ENCODE data around the gene CECR2. TPM values are rescaled to one million over a fixed set of nuclear protein-coding genes. Genes with fewer than 3 reads are reported as not detected.

Gene CECR2
- total and polyA plus RNA-seq, 2 of the 8 experiments (the other 6 are each of a cell fraction or from before 2014, with no cell fraction given) = 18.3 to 123 TPM

DNA sequence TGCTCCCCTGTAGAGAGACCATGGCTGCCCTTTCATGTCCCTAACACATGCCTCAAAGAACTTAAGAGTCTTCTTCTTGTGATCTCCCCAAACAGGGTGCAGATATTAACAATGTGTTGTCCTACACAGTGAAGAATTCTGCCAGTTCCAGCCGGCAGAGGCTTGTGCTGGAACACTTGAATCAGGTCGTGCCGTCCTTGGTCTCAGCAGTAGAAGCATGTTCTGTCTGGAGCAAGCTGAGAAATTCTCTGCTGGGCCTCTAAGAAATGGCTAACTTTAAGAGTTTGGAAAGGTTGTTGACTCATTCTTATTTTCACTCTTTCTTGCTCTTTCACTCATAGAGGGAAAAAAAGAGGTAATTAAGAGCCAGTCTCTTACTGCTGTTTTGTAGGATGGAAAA is 123.0 kb downstream of the CECR2 start (continued):
- TF ChIP-seq CHD7 (IDR thresholded peaks at IDR 0.05; ENCODE audit: insufficient replicate concordance, low read length) (no peak), TAF7 (optimal IDR thresholded peaks at IDR 0.05; ENCODE audit: borderline replicate concordance, low read depth, low read length) (no peak), JUND (IDR thresholded peaks at IDR 0.05; ENCODE audit: low read length) (no peak), CBX8 (IDR thresholded peaks at IDR 0.05; ENCODE audit: borderline replicate concordance, low read depth, low read length) (no peak)
